K562 (cell line): ENCODE results near the gene TXN2. TPM values are rescaled to one million over a fixed set of nuclear protein-coding genes. Genes with fewer than 3 reads are reported as not detected.
A peak's percentile ranks its signal among the peaks of the same experiment; 100 is the strongest.

Experiments
- ATAC-seq: fragments of 200-7000 bp; cut with Tn5 transposase; 3 replicates; pipeline ENCODE4 v1.9.1; 2020; ENCODE audit warnings: moderate library complexity
- BruUV-seq: library from RNA; stranded (reverse); fragments of 400-500 nt; replicated peaks from 2 replicates; lab custom pipeline; 2021; lab: Mats Ljungman, UMichigan
- CTCF ChIA-PET: fragments of 300-600 bp; formaldehyde crosslinking; extraction: SDS; loops from one replicate; lab custom pipeline; 2021; ENCODE audit warnings: low intra/inter-chr PET ratio; lab: Yijun Ruan, JAX
- POLR2A ChIA-PET: fragments of 300-600, 350-650 bp; sonication (Branson Sonifier 250); formaldehyde crosslinking; extraction: SDS; loops from one replicate; lab custom pipeline; 2021; ENCODE audit warnings: antibody characterized with exemption, inconsistent platforms; lab: Yijun Ruan, JAX
- DNase-seq, 4 experiments: peaks; one replicate each; pipeline versions ENCODE4 v3.0.0 to v3.0.0-alpha.2; 2011 to 2018; ENCODE audit warnings: low spot score in 3 of 4, mixed read lengths in 3 of 4; ENCODE audit errors: extremely low read depth in 1 of 4
- FAIRE-seq: peaks from 2 replicates; lab custom pipeline; 2011; peaks lifted over from hg19 to GRCh38; lab: Jason Lieb, UNC
- H2AFZ ChIP-seq: 2 replicates; pipeline ENCODE4 v1.6.0; 2011; ENCODE audit warnings: low read depth, low read length, control low read depth, inconsistent platforms
- H3K27ac ChIP-seq: fragments of 200-600 bp; 3 replicates; pipeline ENCODE4 v1.8.0; 2011; ENCODE audit warnings: low read depth, mild to moderate bottlenecking, control low read depth, inconsistent platforms, low read length, moderate library complexity, mixed read lengths; ENCODE audit errors: extremely low read depth
- H3K27me3 ChIP-seq, 2 experiments: fragments of 300-600 bp in 1 of 2; 2 replicates in 1 of 2; 3 replicates in 1 of 2; pipeline versions ENCODE4 v1.6.0 to v1.8.0; 2011; ENCODE audit warnings: inconsistent platforms in 2 of 2, low read length in 2 of 2, mild to moderate bottlenecking in 1 of 2, mixed read lengths in 1 of 2, moderate library complexity in 1 of 2; ENCODE audit not compliant: control insufficient read depth in 2 of 2, insufficient read depth in 2 of 2
- H3K36me3 ChIP-seq: fragments of 300-600 bp; 3 replicates; pipeline ENCODE4 v1.8.0; 2011; ENCODE audit warnings: mild to moderate bottlenecking, low read length, inconsistent platforms; ENCODE audit not compliant: control insufficient read depth, insufficient read depth
- H3K4me1 ChIP-seq, 2 experiments: fragments of 200-600 bp in 1 of 2; replicated peaks in 1 of 2; 2 replicates in 1 of 2; 3 replicates in 1 of 2; pipeline versions ENCODE4 v1.5.1 to v1.8.0; 2011; ENCODE audit warnings: inconsistent platforms in 2 of 2, low read length in 2 of 2, mild to moderate bottlenecking in 1 of 2, mixed read lengths in 1 of 2, moderate library complexity in 1 of 2; ENCODE audit not compliant: control insufficient read depth in 2 of 2, insufficient read depth in 2 of 2
- H3K4me2 ChIP-seq: 2 replicates; pipeline ENCODE4 v1.6.1; 2011; ENCODE audit warnings: low read length, control low read depth, inconsistent platforms, mixed read lengths; ENCODE audit not compliant: insufficient read depth
- H3K4me3 ChIP-seq: fragments of 200-600 bp; sonication (generic), shearing (Covaris generic); 2 replicates; pipeline ENCODE4 v1.5.1; 2016; ENCODE audit warnings: control low read depth, inconsistent platforms
- H3K79me2 ChIP-seq: fragments of 200-600 bp; 3 replicates; pipeline ENCODE4 v1.8.0; 2011; ENCODE audit warnings: low read length, inconsistent platforms; ENCODE audit not compliant: control insufficient read depth, insufficient read depth
- H3K9ac ChIP-seq, 2 experiments: 2 replicates each; pipeline versions ENCODE4 v1.6.0 to v1.6.1; 2011; ENCODE audit warnings: low read depth in 2 of 2, low read length in 2 of 2, control low read depth in 1 of 2, inconsistent platforms in 1 of 2, mild to moderate bottlenecking in 1 of 2, mixed read lengths in 1 of 2; ENCODE audit not compliant: insufficient read depth in 1 of 2
- H3K9me1 ChIP-seq: one replicate; pipeline ENCODE4 v1.6.0; 2011; ENCODE audit warnings: inconsistent platforms, mild to moderate bottlenecking, low read length, moderate library complexity; ENCODE audit not compliant: control insufficient read depth, insufficient read depth
- H3K9me3 ChIP-seq: replicated peaks from 2 replicates; pipeline ENCODE4 v1.5.1; 2011; ENCODE audit warnings: low read depth, low read length, inconsistent platforms; ENCODE audit not compliant: control insufficient read depth, insufficient read depth
- H4K20me1 ChIP-seq: replicated peaks from 2 replicates; pipeline ENCODE4 v1.6.1; 2011; ENCODE audit warnings: low read length, inconsistent platforms, mixed read lengths; ENCODE audit not compliant: control insufficient read depth, insufficient read depth
- CBFB ChIP-seq: sonication (generic); formaldehyde crosslinking; IDR thresholded peaks from 2 replicates; pipeline ENCODE4 v1.4.0; 2020; ENCODE audit warnings: mild to moderate bottlenecking, missing genetic modification reagents
- CCAR2 ChIP-seq: fragments of 200-400 bp; formaldehyde crosslinking; IDR thresholded peaks from 2 replicates; pipeline ENCODE4 v1.6.1; 2017; ENCODE audit warnings: mild to moderate bottlenecking, low read depth, low read length
- DIDO1 ChIP-seq: fragments of 450-650 bp; IDR thresholded peaks from 2 replicates; pipeline ENCODE4 v1.6.1; 2016; ENCODE audit warnings: low read depth, missing biosample characterization, missing genetic modification characterization
- GTF2F1 ChIP-seq: IDR thresholded peaks from 2 replicates; pipeline ENCODE4 v1.6.1; 2011; ENCODE audit warnings: low read depth, low read length, improper control_type of control experiment
- KAT2B ChIP-seq: IDR thresholded peaks from one replicate; pipeline ENCODE4 v1.6.1; 2012; ENCODE audit warnings: low read depth, mild to moderate bottlenecking, control low read depth, inconsistent platforms, low read length, moderate library complexity
- MBD2 ChIP-seq: sonication (generic); IDR thresholded peaks from 2 replicates; pipeline ENCODE4 v1.6.1; 2016; ENCODE audit warnings: low read depth, borderline replicate concordance
- MCM5 ChIP-seq: fragments of 450-650 bp; IDR thresholded peaks from 2 replicates; pipeline ENCODE4 v1.6.1; 2016; ENCODE audit warnings: low read depth
- PTBP1 ChIP-seq: fragments of 200-400 bp; formaldehyde crosslinking; IDR thresholded peaks from 2 replicates; pipeline ENCODE4 v1.6.1; 2017; ENCODE audit warnings: low read depth, low read length
- XRCC3 ChIP-seq: fragments of 450-650 bp; IDR thresholded peaks from 2 replicates; pipeline ENCODE4 v1.6.1; 2017; ENCODE audit warnings: mild to moderate bottlenecking, moderate library complexity
- ZNF124 ChIP-seq: sonication (generic); formaldehyde crosslinking; IDR thresholded peaks from 2 replicates; pipeline ENCODE4 v1.8.1; 2022; ENCODE audit warnings: missing genetic modification reagents
- ZNF584 ChIP-seq: fragments of 200-800 bp; sonication (Bioruptor generic); IDR thresholded peaks from 2 replicates; pipeline ENCODE4 v1.6.1; 2016; ENCODE audit warnings: low read depth, mild to moderate bottlenecking, missing genetic modification characterization, missing compliant biosample characterization
- ZNF830 ChIP-seq: fragments of 250-450 bp; sonication (Bioruptor Pico); IDR thresholded peaks from 2 replicates; pipeline ENCODE4 v1.5.0; 2021; ENCODE audit warnings: mild to moderate bottlenecking
- WGBS: fragments of 100-300 bp; shearing (Covaris generic); methylation state at CpG from one replicate; pipeline ENCODE4 v1.1.6; 2016; ENCODE audit warnings: low coverage, mixed read lengths; ENCODE audit not compliant: insufficient coverage; ENCODE audit errors: missing lambda C conversion rate; 5-methylcytosine and 5-hydroxymethylcytosine counted together
- in situ Hi-C: fragments of 300-500 bp; cut with MboI; formaldehyde crosslinking; loops from 4 replicates; pipeline ENCODE4 v1.15.0; 2018; ENCODE audit warnings: inconsistent platforms, mixed read lengths
- intact Hi-C: fragments of 100-400 bp; cut with micrococcal nuclease; formaldehyde crosslinking; loops from 2 replicates; pipeline ENCODE4 v1.14.2; 2022
- polyA plus RNA-seq, 8 experiments: library from polyadenylated mRNA; depleted of rRNA in 4 of 8; stranded (reverse) in 5 of 8; unstranded in 3 of 8; fragments of >200 nt; fragmentation: Nextera tagmentation in 2 of 8; fragmentation: Illumina TruSeq in 1 of 8; extraction: Ambion mirVana in 2 of 8; extraction: Trizol in 1 of 8; gene quantifications; 2 replicates each; pipeline versions ENCODE4 v1.2.1 to v1.2.3, GENCODE V29; 2011 to 2014; ENCODE audit warnings: inconsistent platforms in 1 of 8, missing spikeins in 1 of 8
- total RNA-seq, 7 experiments: library from RNA; depleted of rRNA in 6 of 7; stranded (reverse); fragments of >200 nt in 6 of 7; fragmentation: Illumina TruSeq in 2 of 7; extraction: Trizol in 2 of 7; gene quantifications; 2 replicates each; pipeline versions ENCODE4 v1.2.1 to v1.2.3, GENCODE V29; 2011 to 2021; ENCODE audit warnings: low replicate concordance in 1 of 7
- TF ChIP-seq, protein P1 (sequence below): sonication (generic); formaldehyde crosslinking; IDR thresholded peaks from 2 replicates; pipeline ENCODE4 v1.8.0; 2022; ENCODE audit warnings: mild to moderate bottlenecking, missing genetic modification reagents
- TF ChIP-seq, protein P2 (sequence below): fragments of 450-650 bp; IDR thresholded peaks from 2 replicates; pipeline ENCODE4 v1.7.1; 2018; ENCODE audit warnings: mild to moderate bottlenecking, low read depth; ENCODE audit not compliant: partially characterized antibody
- TF ChIP-seq, protein P3 (sequence below): fragments of 450-650 bp; formaldehyde crosslinking; conservative IDR thresholded peaks from 2 replicates; pipeline ENCODE4 v1.4.0; 2022; ENCODE audit warnings: mild to moderate bottlenecking, missing genetic modification characterization
- TF ChIP-seq, protein P4 (sequence below): sonication (generic); formaldehyde crosslinking; IDR thresholded peaks from 2 replicates; pipeline ENCODE4 v1.5.0; 2020; ENCODE audit warnings: missing genetic modification reagents
- TF ChIP-seq, protein P5 (sequence below): fragments of 450-650 bp; formaldehyde crosslinking; IDR thresholded peaks from 2 replicates; pipeline ENCODE4 v1.4.0; 2020; ENCODE audit warnings: mild to moderate bottlenecking, moderate library complexity

TXN2 gene
- total and polyA plus RNA-seq, 9 of the 15 experiments (the other 6 are each of a cell fraction or from before 2014, with no cell fraction given): 48.5 to 399 (median 118) TPM

DNA sequence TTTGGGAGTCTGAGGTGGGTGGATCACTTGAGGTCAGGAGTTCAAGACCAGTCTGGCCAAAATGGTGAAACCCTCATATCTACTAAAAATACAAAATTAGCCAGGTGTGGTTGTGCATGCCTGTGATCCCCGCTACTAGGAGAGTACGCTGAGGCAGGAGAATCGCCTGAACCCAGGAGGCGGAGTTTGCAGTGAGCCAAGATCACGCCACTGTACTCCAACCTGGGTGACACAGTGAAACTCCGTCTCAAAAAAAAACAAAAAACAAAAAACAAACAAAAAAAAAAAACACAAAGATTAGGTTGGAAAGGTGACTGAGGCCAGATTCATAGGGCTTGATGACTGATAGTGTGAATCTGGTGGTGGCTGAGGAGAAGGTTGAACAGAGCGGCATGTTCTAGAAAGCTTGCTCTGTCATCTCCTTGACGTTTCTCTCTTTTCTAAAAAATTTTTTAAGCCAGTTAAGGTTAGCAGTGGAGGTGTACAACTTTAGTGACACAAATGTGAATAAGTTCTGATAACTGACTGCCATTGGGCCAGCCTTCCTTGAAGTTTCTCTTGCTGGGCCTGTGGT, 40.9 kb downstream of the TXN2 start:
- Histone ChIP-seq H2AFZ (peak overlapping the region; percentile 7; the same call in 1 of the 2 replicates), H3K27me3 (no peaks in the 10 kb centered on the region), H3K36me3 (no peaks in the 10 kb centered on the region), H4K20me1 (no peaks in the 10 kb centered on the region), H3K79me2 (no peaks in the 10 kb centered on the region), H3K9ac (no peak overlapping the region), H3K27ac (no peak overlapping the region), H3K9me1 (no peaks in the 10 kb centered on the region), H3K4me2 (no peak overlapping the region), H3K4me1 (peaks cover 9 to 11% of the 10 kb centered on the region in 2 experiments; a peak in 4 of 5 replicates), H3K9me3 (no peaks in the 10 kb centered on the region), H3K4me3 (no peak overlapping the region)
- no TSS peak for BruUV-seq
- ATAC-seq: no peak
- in situ Hi-C loops: no loop called here
- ChIA-PET CTCF (no interaction called here), POLR2A (no interaction called here)
- DNase-seq: no peak
- WGBS: 69% methylated on average over 7 of the region's 8 CpGs
- intact Hi-C loops: no loop called here
- no peak for FAIRE-seq
- TF ChIP-seq CBFB (CRISPR knock-in tag): no peak
- no peak for TF ChIP-seq ZNF830 (CRISPR knock-in tag)
- TF ChIP-seq MBD2: no peak
- TF ChIP-seq XRCC3: no peak
- no peak for TF ChIP-seq GTF2F1
- TF ChIP-seq, protein P1, sequence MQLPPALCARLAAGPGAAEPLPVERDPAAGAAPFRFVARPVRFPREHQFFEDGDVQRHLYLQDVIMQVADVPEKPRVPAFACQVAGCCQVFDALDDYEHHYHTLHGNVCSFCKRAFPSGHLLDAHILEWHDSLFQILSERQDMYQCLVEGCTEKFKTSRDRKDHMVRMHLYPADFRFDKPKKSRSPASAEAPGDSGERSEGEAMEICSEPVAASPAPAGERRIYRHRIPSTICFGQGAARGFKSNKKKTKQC: no peak
- TF ChIP-seq, protein P2, sequence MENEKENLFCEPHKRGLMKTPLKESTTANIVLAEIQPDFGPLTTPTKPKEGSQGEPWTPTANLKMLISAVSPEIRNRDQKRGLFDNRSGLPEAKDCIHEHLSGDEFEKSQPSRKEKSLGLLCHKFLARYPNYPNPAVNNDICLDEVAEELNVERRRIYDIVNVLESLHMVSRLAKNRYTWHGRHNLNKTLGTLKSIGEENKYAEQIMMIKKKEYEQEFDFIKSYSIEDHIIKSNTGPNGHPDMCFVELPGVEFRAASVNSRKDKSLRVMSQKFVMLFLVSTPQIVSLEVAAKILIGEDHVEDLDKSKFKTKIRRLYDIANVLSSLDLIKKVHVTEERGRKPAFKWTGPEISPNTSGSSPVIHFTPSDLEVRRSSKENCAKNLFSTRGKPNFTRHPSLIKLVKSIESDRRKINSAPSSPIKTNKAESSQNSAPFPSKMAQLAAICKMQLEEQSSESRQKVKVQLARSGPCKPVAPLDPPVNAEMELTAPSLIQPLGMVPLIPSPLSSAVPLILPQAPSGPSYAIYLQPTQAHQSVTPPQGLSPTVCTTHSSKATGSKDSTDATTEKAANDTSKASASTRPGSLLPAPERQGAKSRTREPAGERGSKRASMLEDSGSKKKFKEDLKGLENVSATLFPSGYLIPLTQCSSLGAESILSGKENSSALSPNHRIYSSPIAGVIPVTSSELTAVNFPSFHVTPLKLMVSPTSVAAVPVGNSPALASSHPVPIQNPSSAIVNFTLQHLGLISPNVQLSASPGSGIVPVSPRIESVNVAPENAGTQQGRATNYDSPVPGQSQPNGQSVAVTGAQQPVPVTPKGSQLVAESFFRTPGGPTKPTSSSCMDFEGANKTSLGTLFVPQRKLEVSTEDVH: no peak
- TF ChIP-seq PTBP1: no peak
- TF ChIP-seq, protein P3, sequence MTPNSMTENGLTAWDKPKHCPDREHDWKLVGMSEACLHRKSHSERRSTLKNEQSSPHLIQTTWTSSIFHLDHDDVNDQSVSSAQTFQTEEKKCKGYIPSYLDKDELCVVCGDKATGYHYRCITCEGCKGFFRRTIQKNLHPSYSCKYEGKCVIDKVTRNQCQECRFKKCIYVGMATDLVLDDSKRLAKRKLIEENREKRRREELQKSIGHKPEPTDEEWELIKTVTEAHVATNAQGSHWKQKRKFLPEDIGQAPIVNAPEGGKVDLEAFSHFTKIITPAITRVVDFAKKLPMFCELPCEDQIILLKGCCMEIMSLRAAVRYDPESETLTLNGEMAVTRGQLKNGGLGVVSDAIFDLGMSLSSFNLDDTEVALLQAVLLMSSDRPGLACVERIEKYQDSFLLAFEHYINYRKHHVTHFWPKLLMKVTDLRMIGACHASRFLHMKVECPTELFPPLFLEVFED (CRISPR knock-in tag): no peak
- no peak for TF ChIP-seq KAT2B
- no peak for TF ChIP-seq CCAR2
- TF ChIP-seq, protein P4, sequence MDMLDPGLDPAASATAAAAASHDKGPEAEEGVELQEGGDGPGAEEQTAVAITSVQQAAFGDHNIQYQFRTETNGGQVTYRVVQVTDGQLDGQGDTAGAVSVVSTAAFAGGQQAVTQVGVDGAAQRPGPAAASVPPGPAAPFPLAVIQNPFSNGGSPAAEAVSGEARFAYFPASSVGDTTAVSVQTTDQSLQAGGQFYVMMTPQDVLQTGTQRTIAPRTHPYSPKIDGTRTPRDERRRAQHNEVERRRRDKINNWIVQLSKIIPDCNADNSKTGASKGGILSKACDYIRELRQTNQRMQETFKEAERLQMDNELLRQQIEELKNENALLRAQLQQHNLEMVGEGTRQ (CRISPR knock-in tag): no peak
- TF ChIP-seq ZNF584 (CRISPR knock-in tag): no peak
- no peak for TF ChIP-seq DIDO1
- TF ChIP-seq ZNF124 (CRISPR knock-in tag): no peak
- TF ChIP-seq, protein P5, sequence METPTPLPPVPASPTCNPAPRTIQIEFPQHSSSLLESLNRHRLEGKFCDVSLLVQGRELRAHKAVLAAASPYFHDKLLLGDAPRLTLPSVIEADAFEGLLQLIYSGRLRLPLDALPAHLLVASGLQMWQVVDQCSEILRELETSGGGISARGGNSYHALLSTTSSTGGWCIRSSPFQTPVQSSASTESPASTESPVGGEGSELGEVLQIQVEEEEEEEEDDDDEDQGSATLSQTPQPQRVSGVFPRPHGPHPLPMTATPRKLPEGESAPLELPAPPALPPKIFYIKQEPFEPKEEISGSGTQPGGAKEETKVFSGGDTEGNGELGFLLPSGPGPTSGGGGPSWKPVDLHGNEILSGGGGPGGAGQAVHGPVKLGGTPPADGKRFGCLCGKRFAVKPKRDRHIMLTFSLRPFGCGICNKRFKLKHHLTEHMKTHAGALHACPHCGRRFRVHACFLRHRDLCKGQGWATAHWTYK (CRISPR knock-in tag): no peak
- no peak for TF ChIP-seq MCM5
